Liver (tissue), 9 donors: Measurements from ENCODE around the gene GFI1. TPM values are rescaled to one million over a fixed set of nuclear protein-coding genes. Genes with fewer than 3 reads are reported as not detected.

Experiments used
- DNase-seq: peaks from one replicate; pipeline ENCODE4 v3.0.0-alpha.2; 2017; ENCODE audit warnings: low spot score
- H3K27ac ChIP-seq, 2 donors: one replicate each; pipeline ENCODE4 v1.7.0; 2013; ENCODE audit warnings: inconsistent platforms in 2 of 2, low read length in 2 of 2, control low read depth in 1 of 2, low read depth in 1 of 2, mild to moderate bottlenecking in 1 of 2
- H3K27me3 ChIP-seq, 4 donors: one replicate each; pipeline versions ENCODE4 v1.6.1 to v1.7.0; 2013; ENCODE audit warnings: low read length in 3 of 4, inconsistent platforms in 1 of 4, mild to moderate bottlenecking in 1 of 4, moderate library complexity in 1 of 4; ENCODE audit not compliant: control insufficient read depth in 4 of 4, insufficient read depth in 4 of 4
- H3K36me3 ChIP-seq, 4 donors: one replicate each; pipeline versions ENCODE4 v1.6.1 to v1.7.0; 2013; ENCODE audit warnings: low read length in 3 of 4, mild to moderate bottlenecking in 3 of 4, low read depth in 1 of 4, moderate library complexity in 1 of 4; ENCODE audit not compliant: control insufficient read depth in 4 of 4, insufficient read depth in 3 of 4
- H3K4me1 ChIP-seq, 4 donors: one replicate each; pipeline versions ENCODE4 v1.6.1 to v1.7.0; 2013; ENCODE audit warnings: low read length in 3 of 4, mild to moderate bottlenecking in 3 of 4, moderate library complexity in 1 of 4; ENCODE audit not compliant: control insufficient read depth in 4 of 4, insufficient read depth in 4 of 4
- H3K4me3 ChIP-seq, 3 donors: one replicate each; pipeline versions ENCODE4 v1.6.1 to v1.7.0; 2013; ENCODE audit warnings: low read length in 3 of 3, control low read depth in 1 of 3, low read depth in 1 of 3, mild to moderate bottlenecking in 1 of 3
- H3K9ac ChIP-seq, 2 donors: one replicate each; pipeline ENCODE4 v1.7.0; 2013; ENCODE audit warnings: low read length in 2 of 2, mild to moderate bottlenecking in 2 of 2, moderate library complexity in 2 of 2, control low read depth in 1 of 2, low read depth in 1 of 2
- H3K9me3 ChIP-seq, 4 donors: one replicate each; pipeline versions ENCODE4 v1.6.1 to v1.7.0; 2013; ENCODE audit warnings: low read length in 3 of 4; ENCODE audit not compliant: control insufficient read depth in 4 of 4
- CTCF ChIP-seq: fragments of 150-350 bp; IDR thresholded peaks from 2 replicates; pipeline ENCODE4 v1.5.1; 2017; ENCODE audit warnings: improper control_type of control experiment, low read depth, low read length; ENCODE audit not compliant: missing input control
- EGR1 ChIP-seq, 2 donors: IDR thresholded peaks; 2 replicates each; pipeline ENCODE4 v1.6.1; 2016 to 2018; ENCODE audit warnings: antibody characterized with exemption in 2 of 2, low read depth in 2 of 2
- FOXA1 ChIP-seq: IDR thresholded peaks from 2 replicates; pipeline ENCODE4 v1.6.1; 2016; ENCODE audit warnings: antibody characterized with exemption
- FOXA2 ChIP-seq: IDR thresholded peaks from 2 replicates; pipeline ENCODE4 v1.6.1; 2016; ENCODE audit warnings: antibody characterized with exemption
- GABPA ChIP-seq, 2 donors: IDR thresholded peaks in 1 of 2; conservative IDR thresholded peaks in 1 of 2; 2 replicates each; pipeline ENCODE4 v1.6.1; 2016; ENCODE audit warnings: antibody characterized with exemption in 2 of 2, mild to moderate bottlenecking in 1 of 2, moderate library complexity in 1 of 2
- HNF4A ChIP-seq, 2 donors: conservative IDR thresholded peaks; 2 replicates each; pipeline ENCODE4 v1.6.1; 2016; ENCODE audit warnings: antibody characterized with exemption in 2 of 2, mild to moderate bottlenecking in 2 of 2
- MAX ChIP-seq: IDR thresholded peaks from 2 replicates; pipeline ENCODE4 v1.6.1; 2016; ENCODE audit warnings: antibody characterized with exemption
- RAD21 ChIP-seq, 2 donors: IDR thresholded peaks; 2 replicates each; pipeline ENCODE4 v1.6.1; 2016; ENCODE audit warnings: antibody characterized with exemption in 2 of 2, mild to moderate bottlenecking in 2 of 2
- REST ChIP-seq: IDR thresholded peaks from 2 replicates; pipeline ENCODE4 v1.6.1; 2016; ENCODE audit warnings: antibody characterized with exemption, mild to moderate bottlenecking
- SP1 ChIP-seq: IDR thresholded peaks from 2 replicates; pipeline ENCODE4 v1.6.1; 2018; ENCODE audit warnings: antibody characterized with exemption, mild to moderate bottlenecking
- TAF1 ChIP-seq: conservative IDR thresholded peaks from 2 replicates; pipeline ENCODE4 v1.6.1; 2016; ENCODE audit warnings: antibody characterized with exemption, mild to moderate bottlenecking
- YY1 ChIP-seq: IDR thresholded peaks from 2 replicates; pipeline ENCODE4 v1.6.1; 2016; ENCODE audit warnings: antibody characterized with exemption, mild to moderate bottlenecking
- WGBS: extraction: QIAGEN DNeasy Blood & Tissue Kit; methylation state at CpG from one replicate; pipeline ENCODE4 v1.1.7; 2013; 5-methylcytosine and 5-hydroxymethylcytosine counted together
- polyA plus RNA-seq, 2 donors: library from polyadenylated mRNA; stranded (reverse) in 1 of 2; unstranded in 1 of 2; fragments of 200-250 nt in 1 of 2; fragments of >200 nt in 1 of 2; fragmentation: Nextera tagmentation in 1 of 2; extraction: Ambion mirVana in 1 of 2; gene quantifications; one replicate each; pipeline versions ENCODE4 v1.2.1 to v1.2.3, GENCODE V29; 2013 to 2015
- total RNA-seq, 2 donors: library from RNA; depleted of rRNA; stranded (reverse); fragments of >200 nt; gene quantifications; one replicate each; pipeline ENCODE4 v1.2.3, GENCODE V29; 2014
- TF ChIP-seq, protein P1 (sequence below): IDR thresholded peaks from 2 replicates; pipeline ENCODE4 v1.6.1; 2016; ENCODE audit warnings: antibody characterized with exemption
- TF ChIP-seq, protein P2 (sequence below): IDR thresholded peaks from 2 replicates; pipeline ENCODE4 v1.6.1; 2016; ENCODE audit warnings: antibody characterized with exemption
- donor health status: healthy.
- donor health status: healthy.
- donor health status: healthy.
- donor health status: healthy.
- donor health status: healthy.

The GFI1 gene
- total and polyA plus RNA-seq, 4 donors: 0.22 to 3.9 (median 0.55) TPM

DNA sequence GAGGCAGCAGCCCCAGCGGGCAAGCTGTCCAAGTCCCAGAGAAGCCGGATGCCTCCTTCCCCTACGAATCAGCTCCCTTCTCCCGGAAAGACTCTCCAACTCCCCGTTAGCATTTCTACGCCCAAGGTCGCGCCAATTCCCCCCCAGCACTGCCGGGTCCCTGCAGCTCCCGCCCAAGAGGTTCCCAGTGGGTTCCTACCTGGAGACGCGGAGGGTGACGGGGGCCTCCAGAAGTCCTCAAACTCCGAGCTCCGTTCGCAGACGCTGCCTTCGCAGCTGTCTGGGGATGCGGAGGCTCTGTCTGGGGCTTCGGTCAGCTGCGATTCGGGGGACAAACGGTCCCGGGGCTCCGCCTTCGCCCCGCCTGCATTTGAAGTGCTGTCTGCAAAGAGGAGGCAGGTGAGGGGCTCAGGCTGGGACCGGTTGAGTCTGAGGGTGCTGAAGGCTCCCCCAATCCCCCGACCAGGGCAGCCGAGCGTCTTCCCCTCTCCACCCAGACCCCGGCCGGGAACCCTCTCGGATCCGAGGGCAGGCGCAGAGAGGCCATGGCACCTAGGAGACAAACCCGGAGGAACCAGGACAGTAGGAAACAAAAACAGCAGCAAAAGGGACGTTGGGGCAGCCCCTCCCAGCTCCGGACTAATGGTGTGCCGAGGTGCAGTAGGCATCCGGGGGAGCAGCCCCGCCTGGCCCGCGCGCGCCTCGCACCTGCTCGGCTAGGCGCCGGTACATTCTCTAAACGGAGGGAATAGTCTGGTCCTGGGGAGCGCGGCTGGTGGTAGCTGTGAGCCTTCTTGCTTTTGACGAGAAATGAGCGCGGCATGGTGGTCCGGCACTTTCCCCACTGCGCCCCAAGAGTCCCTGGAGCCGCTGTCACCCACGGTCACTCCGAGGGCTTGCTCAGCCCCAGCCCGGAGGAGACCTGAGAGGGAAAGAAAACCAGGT is 3.8 kb downstream of the GFI1 start:
- H3K9me3 ChIP-seq: no peaks in the 10 kb centered on the region
- H3K9ac ChIP-seq: peak overlapping the region in 1 of 2 donors; percentile 24
- H3K27ac ChIP-seq: no peak overlapping the region
- TF ChIP-seq RAD21 (IDR thresholded peaks at IDR 0.05) (no peak), YY1 (no peak), EGR1 (IDR thresholded peaks at IDR 0.05; ENCODE audit: low read depth in 2 of 2) (no peak), REST (no peak), SP1 (no peak), CTCF (no peak), FOXA2 (no peak), HNF4A (conservative IDR thresholded peaks at IDR 0.05) (no peak), FOXA1 (no peak), MAX (no peak)
- TF ChIP-seq, protein P1, sequence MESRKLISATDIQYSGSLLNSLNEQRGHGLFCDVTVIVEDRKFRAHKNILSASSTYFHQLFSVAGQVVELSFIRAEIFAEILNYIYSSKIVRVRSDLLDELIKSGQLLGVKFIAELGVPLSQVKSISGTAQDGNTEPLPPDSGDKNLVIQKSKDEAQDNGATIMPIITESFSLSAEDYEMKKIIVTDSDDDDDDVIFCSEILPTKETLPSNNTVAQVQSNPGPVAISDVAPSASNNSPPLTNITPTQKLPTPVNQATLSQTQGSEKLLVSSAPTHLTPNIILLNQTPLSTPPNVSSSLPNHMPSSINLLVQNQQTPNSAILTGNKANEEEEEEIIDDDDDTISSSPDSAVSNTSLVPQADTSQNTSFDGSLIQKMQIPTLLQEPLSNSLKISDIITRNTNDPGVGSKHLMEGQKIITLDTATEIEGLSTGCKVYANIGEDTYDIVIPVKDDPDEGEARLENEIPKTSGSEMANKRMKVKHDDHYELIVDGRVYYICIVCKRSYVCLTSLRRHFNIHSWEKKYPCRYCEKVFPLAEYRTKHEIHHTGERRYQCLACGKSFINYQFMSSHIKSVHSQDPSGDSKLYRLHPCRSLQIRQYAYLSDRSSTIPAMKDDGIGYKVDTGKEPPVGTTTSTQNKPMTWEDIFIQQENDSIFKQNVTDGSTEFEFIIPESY: no peak
- H3K36me3 ChIP-seq: no peaks in the 10 kb centered on the region
- DNase-seq: no peak
- WGBS: 5% methylated on average over 62 of the region's 62 CpGs
- H3K27me3 ChIP-seq: peaks cover 0 to 14% (median 3%) of the 10 kb centered on the region in 4 donors
- H3K4me3 ChIP-seq: peak overlapping the region in 2 of 3 donors; percentile 32 to 71
- peaks cover 28 to 62% (median 54%) of the 10 kb centered on the region in 4 donors for H3K4me1 ChIP-seq

- no peak for DNase-seq
- H3K36me3 ChIP-seq: no peaks in the 10 kb centered on the region
- H3K9ac ChIP-seq: no peak overlapping the region
- H3K4me3 ChIP-seq: peak overlapping the region in 2 of 3 donors; percentile 7 to 71
- WGBS: 8% methylated on average over 39 of the region's 39 CpGs
- H3K4me1 ChIP-seq: peaks cover 28 to 62% (median 54%) of the 10 kb centered on the region in 4 donors
- no peaks in the 10 kb centered on the region for H3K9me3 ChIP-seq
- H3K27me3 ChIP-seq: peaks cover 0 to 14% (median 3%) of the 10 kb centered on the region in 4 donors
- TF ChIP-seq, protein P1: no peak
- TF ChIP-seq SP1 (no peak), CTCF (no peak), GABPA (IDR thresholded peaks at IDR 0.05 in 1 of 2, conservative IDR thresholded peaks at IDR 0.05 in 1 of 2) (no peak), TAF1 (no peak), MAX (no peak), YY1 (no peak), FOXA2 (no peak), RAD21 (IDR thresholded peaks at IDR 0.05) (no peak)
- TF ChIP-seq, protein P2, sequence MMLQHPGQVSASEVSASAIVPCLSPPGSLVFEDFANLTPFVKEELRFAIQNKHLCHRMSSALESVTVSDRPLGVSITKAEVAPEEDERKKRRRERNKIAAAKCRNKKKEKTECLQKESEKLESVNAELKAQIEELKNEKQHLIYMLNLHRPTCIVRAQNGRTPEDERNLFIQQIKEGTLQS: no peak
- H3K27ac ChIP-seq: no peak overlapping the region
These were observed 4.6 kb downstream of the GFI1 start for GRCh38 chr1:92481971-92482664.
